GM18526 (cell line): Measurements from ENCODE around the gene PIGL.

Experiments used
- POLR2A ChIP-seq: IDR thresholded peaks from 3 replicates; pipeline ENCODE4 v1.6.1; 2011; ENCODE audit not compliant: insufficient read length; ENCODE audit errors: extremely low read depth

The PIGL gene

DNA sequence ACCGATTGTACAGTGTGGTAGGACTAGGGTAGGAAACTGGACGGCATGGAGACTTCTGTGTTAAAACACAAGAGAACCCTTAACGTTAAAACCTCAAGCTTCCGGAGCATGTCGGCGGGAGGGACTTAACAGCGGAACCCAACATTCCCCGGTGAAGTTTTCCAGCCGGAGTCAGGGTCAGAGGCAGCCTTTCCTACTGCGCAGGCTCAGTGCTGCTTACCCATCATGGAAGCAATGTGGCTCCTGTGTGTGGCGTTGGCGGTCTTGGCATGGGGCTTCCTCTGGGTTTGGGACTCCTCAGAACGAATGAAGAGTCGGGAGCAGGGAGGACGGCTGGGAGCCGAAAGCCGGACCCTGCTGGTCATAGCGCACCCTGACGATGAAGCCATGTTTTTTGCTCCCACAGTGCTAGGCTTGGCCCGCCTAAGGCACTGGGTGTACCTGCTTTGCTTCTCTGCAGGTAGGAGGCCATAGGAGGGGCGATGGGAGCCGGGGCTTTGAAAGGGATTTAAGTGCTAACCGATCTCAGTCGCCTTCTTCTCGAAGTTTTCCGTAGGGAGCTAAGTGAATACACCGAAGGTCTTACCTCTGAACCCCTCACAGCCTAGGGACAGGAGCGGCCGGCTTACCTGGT is at the start of gene PIGL:
PIGL (plus strand) TSS at position 209 of the 634 bp plus-strand sequence; CDS start at position 226, 17 bp downstream.
- TF ChIP-seq POLR2A = peak; percentile 97

DNA sequence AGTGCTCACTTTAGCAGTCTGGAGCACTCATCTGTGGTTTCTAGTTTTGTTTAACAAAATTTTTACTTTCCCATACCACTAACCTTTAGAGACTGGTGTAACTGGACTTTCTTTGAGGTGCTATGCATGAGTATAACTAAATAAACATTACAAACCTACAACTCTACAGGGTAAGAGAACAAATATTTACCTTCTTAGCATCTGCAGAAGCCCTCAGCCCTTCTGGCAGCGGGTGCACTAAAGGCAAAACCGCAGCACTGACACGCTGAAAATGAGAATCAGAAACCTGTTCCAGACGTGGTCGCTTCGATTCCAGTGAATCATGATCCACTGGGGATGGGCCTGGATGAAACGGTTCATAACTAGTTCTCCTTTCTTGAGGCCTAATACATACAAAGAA is 45.4 kb upstream of the PIGL start:
- TF ChIP-seq POLR2A = no peak

DNA sequence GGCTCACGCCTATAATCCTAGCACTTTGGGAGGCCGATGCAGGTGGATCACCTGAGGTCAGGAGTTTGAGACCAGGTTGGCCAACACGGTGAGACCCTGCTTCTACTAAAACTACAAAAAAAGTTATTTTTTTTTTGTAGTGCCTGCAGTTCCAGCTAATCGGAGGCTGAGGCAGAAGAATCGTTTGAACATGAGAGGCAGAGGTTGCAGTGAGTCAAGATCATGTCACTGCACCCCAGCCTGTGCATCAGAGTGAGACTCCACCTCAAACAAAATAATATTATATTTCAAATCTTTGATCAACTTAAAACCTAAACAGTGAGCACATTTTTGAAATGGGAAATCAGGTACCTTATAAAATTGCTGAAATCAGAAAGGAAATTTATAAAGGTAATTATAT is 38.2 kb upstream of the PIGL start:
- no peak for TF ChIP-seq POLR2A

DNA sequence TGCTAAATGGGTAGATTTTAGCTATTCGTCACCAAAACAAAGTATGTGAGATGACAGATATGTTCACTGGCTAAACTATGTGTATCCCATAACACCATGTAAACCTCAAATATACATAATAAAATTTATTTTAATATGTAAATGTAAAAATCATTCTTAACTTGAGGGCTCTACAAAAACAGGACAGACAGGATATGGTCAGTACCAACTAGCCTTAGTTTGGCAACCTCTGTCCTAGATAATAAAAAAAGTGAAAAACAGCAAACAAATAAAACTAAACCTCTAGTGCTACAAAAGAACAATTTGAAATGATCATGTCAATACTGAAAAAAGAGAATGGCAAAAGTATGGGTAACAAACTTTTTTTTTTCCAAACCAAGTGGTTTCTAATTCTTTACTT is 35.4 kb upstream of the PIGL start:
- TF ChIP-seq POLR2A = no peak

DNA sequence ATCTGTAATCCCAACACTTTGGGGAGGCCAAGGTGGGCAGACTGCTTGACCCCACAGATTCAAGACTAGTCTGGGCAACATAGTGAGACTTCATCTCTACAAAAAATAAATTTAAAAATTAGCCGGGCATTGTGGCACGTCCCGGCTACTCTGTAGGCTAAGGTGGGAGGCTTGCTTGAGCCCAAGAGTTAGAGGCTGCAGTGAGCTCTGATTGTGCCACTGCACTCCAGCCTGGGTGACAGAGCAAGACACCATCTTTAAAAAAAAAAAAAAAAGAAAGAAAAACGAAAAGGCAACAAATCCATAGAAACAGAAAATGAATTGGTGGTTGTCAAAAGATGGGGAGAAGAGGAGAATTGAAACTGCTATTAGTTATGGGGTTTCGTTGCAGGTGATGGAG is 29.4 kb upstream of the PIGL start:
- no peak for TF ChIP-seq POLR2A

DNA sequence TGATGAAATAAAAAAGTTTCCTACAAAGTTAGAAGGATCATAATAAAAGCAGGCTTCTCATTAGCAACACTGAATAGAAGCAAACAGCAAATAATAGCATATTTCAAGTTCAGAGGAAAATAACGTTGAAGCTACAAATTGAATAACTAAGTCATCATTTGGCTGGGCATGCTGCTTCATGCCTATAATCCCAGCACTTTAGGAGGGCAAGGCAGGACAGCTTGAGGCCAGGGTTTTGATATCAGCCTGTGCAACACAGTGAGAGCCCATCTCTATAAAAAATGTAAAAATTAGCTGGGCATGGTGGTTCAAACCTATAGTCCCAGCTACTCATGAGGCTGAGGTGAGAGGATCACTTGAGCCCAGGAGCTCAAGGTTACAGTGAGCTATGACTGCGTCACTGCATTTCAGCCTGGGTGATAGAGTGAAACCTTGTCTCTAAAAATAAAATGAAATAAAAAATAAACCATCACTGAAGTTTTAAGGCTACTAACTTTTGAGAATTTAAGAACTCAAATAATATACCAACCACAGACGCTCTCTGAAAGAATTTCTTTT is 27.1 kb upstream of the PIGL start:
- no peak for TF ChIP-seq POLR2A

DNA sequence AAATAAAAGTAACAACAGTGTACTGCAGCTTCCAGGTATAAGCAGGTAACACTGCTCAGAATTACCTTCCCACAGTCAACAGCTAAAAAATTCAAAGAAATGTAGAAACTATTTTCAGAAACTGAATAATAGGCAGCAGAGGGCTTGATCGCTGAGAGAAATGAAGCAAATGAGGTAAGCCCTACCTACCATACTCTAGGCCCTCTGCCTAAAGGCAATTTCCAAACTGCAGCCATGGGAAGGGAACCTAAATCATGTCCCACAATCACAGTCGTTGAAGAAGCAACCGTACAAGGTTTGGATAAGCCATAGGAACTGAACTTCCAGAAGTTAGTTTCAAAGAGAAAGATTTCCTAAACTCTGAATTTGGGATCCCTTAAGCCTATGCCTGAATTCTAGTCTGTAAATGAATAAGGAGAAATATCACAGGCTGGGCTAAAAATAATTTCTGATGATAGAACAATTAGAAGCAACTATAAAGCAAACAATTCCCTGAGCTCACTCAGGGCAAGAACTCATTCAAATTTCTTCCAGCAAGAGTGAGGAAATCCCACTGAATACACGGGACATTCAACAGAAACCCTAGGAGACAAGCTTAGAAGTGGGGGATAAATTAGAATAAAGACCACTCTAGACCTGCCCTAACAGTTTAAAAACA is 26.2 kb upstream of the PIGL start:
- no peak for TF ChIP-seq POLR2A

DNA sequence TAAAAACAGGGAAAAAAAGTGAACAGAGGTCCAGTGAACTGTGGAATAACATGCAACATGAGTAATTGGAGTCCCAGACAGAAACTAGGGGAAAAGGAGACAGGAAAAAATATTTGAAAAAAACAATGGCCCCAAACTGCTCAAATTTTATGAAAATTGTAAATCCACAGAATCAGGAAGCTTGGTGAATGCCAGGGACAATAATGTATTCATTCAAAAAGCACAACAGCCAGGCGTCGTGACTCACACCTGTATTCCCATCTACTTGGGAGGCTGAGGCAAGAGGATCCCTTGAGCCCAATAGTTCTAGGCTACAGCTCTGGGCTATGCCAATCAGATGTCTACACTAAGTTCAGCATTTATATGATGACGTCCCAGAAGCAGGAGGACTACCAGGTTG is 25.4 kb upstream of the PIGL start:
- TF ChIP-seq POLR2A = no peak

DNA sequence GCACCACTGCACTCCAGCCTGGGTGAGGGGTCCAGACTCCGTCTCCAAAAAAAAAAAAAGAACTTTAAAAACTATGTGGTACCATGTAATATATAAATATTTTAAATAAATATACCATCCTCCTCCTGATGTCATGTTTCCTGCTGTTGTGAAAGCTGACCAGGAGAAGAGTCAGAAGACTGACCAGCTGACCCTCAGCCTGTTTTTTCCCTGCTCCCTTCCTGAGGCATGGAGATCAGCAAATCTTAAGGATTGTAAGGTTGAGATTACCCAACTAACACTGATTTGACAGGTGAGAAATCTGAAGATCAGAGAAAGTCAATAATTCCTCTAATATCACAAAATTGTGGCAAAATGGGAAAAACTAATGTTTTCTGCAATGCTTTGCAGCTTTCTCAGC is 19.7 kb upstream of the PIGL start:
- TF ChIP-seq POLR2A = no peak

DNA sequence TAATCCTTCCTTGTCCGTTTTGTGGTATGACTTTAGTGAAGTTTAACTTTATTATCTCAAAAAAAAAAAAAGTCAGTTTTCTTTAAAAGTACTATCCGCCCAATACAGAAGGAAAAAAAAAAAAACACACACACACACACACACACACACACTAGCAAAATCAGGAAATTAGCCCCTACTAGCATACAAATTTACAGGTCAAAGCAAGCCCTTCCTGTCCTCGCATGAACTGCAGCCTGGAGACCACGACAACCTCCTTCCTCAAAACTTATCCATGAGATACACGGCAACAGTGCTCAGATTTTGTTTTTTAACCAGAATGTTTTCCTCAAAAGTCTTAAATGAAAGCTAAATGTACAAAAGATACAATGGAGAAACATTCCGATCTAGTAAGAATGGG is 17.9 kb upstream of the PIGL start:
- no peak for TF ChIP-seq POLR2A

DNA sequence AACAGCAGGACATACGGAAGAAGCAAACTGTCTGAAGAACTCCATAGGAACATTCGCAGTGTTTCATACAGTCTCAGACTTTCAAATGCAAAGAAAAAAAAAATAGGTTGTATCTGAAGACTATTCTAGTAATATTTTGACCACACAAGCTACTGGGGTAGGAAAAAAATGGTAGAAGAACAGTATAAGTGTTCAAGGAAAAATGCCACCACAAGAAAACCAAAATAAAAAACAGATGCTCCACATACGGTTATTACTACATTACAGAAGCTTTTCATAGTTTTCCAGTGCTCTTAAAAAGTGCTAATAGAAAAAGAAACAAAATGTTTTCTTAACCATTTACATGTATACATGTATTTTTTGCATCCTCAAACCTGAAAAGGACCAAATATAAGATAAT is 5.4 kb upstream of the PIGL start:
- TF ChIP-seq POLR2A = no peak

DNA sequence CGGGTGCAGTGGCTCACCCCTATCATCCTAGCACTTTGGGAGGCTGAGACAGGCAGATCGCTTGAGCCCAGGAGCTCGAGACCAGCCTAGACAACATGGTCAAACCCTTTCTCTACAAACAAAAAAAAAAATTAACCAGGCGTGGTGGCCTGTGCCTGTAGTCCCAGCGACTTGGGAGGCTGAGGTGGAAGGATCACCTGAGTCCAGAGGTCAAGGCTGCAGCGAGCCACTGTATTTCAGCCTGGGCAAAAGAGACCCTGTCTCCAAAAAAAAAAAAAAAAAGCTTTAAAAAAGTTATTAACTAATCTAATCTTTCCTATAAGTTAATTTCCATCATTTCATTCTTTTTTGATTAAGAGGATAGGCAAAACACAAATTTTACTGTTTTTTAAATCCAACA is 4.2 kb upstream of the PIGL start:
- TF ChIP-seq POLR2A = no peak

DNA sequence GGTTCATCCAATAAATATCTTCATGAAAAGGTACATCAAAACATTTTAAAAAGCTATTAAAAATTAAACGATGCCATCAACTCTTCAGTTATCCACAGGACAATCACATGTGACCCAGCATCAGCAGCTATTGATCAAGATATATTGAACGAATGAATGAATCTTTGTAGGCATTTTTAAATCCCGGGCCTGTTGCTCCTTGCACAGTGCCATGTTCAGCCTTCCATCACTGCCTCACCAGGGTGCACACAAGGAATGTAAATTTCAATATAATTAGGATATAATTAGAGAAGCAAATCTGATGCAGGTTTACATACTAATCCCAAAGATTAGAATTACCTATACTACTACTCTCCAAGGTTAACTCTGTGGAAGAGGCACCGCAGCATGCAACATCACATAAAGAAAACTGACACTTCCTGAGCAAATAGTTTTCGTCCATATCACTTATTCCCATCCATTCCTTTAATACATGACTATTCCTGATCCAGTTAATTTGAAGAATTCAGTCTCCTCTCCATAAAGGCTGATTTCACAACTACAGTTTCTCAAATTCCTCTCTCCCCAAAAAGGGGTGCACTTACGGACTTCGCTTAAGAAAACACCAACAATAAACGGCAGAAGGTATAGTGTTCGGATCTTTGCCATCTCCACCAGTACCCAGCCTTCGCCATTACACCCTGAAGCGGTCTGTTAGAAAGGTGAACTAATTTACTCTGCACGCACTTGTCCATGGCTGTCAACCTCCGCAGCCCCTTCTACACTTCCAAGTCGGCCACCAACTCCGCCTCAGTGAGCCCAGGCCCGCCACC is 2.6 kb upstream of the PIGL start:
- TF ChIP-seq POLR2A = no peak

DNA sequence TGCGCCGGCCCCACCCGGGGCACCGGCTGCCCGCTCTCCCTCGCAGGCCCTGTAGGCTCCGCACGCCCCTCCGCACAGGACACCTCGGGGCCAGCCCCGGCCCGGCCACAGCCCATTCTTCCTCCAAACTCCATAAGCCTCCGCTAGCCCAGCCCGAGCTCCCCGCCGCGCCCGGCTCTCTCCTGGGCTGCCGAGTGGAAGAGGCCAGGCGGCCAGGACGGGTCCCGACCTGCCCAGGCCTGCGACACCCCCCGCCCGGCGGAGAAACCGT is 2.1 kb upstream of the PIGL start:
- TF ChIP-seq POLR2A = no peak

DNA sequence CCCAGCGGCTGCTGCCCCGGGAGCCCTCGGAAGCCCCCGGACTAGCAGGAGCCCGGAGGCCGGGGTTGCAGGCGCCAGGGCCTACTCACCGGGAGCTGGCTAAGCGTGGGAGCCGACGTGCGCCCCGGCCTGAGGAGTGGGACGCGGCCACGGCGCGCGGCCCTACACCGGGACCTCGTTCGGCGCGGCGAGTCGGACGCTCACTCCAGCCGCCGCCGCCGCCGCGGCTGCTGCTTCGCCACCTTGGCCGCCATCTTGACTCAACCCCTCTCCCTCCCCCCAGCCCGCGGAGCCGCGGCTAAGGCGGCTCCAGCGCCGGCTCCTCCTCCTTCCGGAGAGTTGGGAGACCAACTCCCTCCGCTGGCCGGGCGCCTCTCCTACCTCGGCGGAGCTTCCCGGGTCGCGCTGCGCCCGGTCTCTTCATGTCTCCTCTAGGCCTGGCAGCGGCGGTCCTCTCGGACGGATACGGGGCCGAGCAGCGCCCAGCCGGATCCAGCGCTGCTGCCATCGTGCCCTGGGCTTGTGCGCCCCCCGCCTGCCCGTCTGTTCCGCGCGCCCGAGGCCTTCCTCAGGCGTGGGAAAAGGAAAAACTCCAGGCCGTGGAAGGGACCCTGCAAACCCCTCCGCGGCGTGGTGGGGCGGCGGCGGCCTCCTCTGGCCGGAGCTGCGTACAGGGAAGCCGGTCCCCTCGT is 1.6 kb upstream of the PIGL start, which contains the start of gene NCOR1:
NCOR1 (minus strand) TSS at position 262 of the 692 bp plus-strand sequence. CDS start 20,965 bp downstream, outside the sequence.
- peak; percentile 95 for TF ChIP-seq POLR2A
